ENCODE data around the gene HMGXB3. TPM values are rescaled to one million over a fixed set of nuclear protein-coding genes. Genes with fewer than 3 reads are reported as not detected.

The HMGXB3 gene
- total RNA-seq, 1 donor from 2014 or later = 23.1 TPM

DNA sequence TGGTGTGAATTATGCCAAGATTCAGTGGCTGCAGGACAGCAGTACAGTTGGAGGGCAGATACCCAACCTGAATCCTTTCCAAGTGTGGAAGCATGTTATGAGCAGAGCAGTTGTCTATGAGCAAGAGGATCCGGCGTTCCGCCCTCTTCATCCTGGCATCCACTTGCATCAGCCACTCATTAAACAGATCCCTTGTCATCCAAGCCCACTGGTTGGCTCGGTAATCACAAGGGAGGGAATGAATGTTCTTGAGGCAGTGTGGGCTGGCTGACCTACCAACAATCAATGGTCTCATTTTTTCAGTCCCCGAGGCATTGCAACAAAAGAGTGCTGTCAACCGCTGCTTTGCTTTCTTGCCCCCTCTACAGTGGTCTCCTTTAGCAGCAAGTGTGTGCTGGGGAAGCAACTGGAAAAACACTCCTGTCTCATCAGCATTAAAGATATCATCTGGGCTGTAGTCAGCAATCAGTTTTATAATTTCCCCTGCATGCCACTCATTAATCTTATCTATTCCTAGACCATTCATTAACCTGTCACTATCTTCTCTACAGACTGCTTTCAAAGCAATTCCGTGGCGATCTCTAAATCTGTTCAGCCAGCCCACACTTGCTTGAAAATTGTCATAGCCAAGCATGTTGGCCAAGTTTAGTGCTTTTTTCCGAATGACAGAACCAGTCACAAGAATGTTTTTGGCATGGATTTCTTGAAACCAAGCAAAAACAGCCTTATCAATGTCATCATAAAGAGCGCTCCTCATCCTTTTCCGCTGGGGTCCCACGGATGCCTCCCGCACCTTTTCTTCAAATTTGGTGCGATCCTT, 4.9 kb upstream of the HMGXB3 start:
- Mint-ChIP-seq H3K27me3 (ENCODE audit: insufficient read depth, low read depth) (no peaks in the 10 kb centered on the region), H3K36me3 (peaks cover 8% of the 10 kb centered on the region), H3K9me3 (no peaks in the 10 kb centered on the region), H3K4me3 (no peak overlapping the region), H3K27ac (no peak overlapping the region), H3K4me1 (peaks cover 14% of the 10 kb centered on the region)
- Histone ChIP-seq H3K79me2 (ENCODE audit: low read depth) (peaks cover 8% of the 10 kb centered on the region), H3K4me3 (no peak overlapping the region), H3K9me3 (ENCODE audit: low read depth) (no peaks in the 10 kb centered on the region), H4K20me1 (ENCODE audit: low read depth) (no peaks in the 10 kb centered on the region), H3K4me2 (no peak overlapping the region), H3K27ac (no peak overlapping the region), H2AFZ (replicated peaks) (no peak overlapping the region), H3K27me3 (no peaks in the 10 kb centered on the region), H3K4me1 (peaks cover 5% of the 10 kb centered on the region), H3F3A (ENCODE audit: low read depth) (peaks cover 17% of the 10 kb centered on the region), H3K36me3 (no peaks in the 10 kb centered on the region), H3K9ac (no peak overlapping the region)
- DNase-seq (ENCODE audit: low spot score) = no peak
- TF ChIP-seq EZH2 (IDR thresholded peaks at IDR 0.05) (no peak), EZH2phosphoT487 (IDR thresholded peaks at IDR 0.05) (no peak)
- TF ChIP-seq, protein P1, sequence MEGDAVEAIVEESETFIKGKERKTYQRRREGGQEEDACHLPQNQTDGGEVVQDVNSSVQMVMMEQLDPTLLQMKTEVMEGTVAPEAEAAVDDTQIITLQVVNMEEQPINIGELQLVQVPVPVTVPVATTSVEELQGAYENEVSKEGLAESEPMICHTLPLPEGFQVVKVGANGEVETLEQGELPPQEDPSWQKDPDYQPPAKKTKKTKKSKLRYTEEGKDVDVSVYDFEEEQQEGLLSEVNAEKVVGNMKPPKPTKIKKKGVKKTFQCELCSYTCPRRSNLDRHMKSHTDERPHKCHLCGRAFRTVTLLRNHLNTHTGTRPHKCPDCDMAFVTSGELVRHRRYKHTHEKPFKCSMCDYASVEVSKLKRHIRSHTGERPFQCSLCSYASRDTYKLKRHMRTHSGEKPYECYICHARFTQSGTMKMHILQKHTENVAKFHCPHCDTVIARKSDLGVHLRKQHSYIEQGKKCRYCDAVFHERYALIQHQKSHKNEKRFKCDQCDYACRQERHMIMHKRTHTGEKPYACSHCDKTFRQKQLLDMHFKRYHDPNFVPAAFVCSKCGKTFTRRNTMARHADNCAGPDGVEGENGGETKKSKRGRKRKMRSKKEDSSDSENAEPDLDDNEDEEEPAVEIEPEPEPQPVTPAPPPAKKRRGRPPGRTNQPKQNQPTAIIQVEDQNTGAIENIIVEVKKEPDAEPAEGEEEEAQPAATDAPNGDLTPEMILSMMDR (IDR thresholded peaks at IDR 0.05) = no peak

GRCh38 chr5:149996205-149996890, 4.2 kb upstream of the HMGXB3 start:
- no peak overlapping the region for H3K9ac ChIP-seq
- H3K4me1 Mint-ChIP-seq = peaks cover 14% of the 10 kb centered on the region
- H3K27ac Mint-ChIP-seq = no peak overlapping the region

GRCh38 chr5:149998281-149998680, 2.3 kb upstream of the HMGXB3 start:
- Mint-ChIP-seq H3K36me3 (peaks cover 8% of the 10 kb centered on the region), H3K27me3 (ENCODE audit: insufficient read depth, low read depth) (peaks cover 2% of the 10 kb centered on the region), H3K4me1 (peaks cover 26% of the 10 kb centered on the region), H3K27ac (no peak overlapping the region), H3K9me3 (no peaks in the 10 kb centered on the region), H3K4me3 (peak overlapping the region; percentile 6)
- no peak overlapping the region for H3K27ac ChIP-seq
- H2AFZ ChIP-seq (replicated peaks) = no peak overlapping the region
- no peak for DNase-seq (ENCODE audit: low spot score)
- peaks cover 22% of the 10 kb centered on the region for H4K20me1 ChIP-seq (ENCODE audit: low read depth)
- no peak overlapping the region for H3K4me2 ChIP-seq
- H3K36me3 ChIP-seq = no peaks in the 10 kb centered on the region
- H3F3A ChIP-seq (ENCODE audit: low read depth) = peaks cover 22% of the 10 kb centered on the region
- TF ChIP-seq EZH2phosphoT487 (IDR thresholded peaks at IDR 0.05) = no peak
- TF ChIP-seq EZH2 (IDR thresholded peaks at IDR 0.05) = no peak
- TF ChIP-seq, protein P1 (IDR thresholded peaks at IDR 0.05) = no peak
- peaks cover 13% of the 10 kb centered on the region for H3K4me1 ChIP-seq
- H3K27me3 ChIP-seq = no peaks in the 10 kb centered on the region
- peaks cover 32% of the 10 kb centered on the region for H3K79me2 ChIP-seq (ENCODE audit: low read depth)
- H3K9me3 ChIP-seq (ENCODE audit: low read depth) = no peaks in the 10 kb centered on the region
- H3K4me3 ChIP-seq = no peak overlapping the region
- no peak overlapping the region for H3K9ac ChIP-seq

More at GRCh38 chr5:149996205-149996890, 4.2 kb upstream of the HMGXB3 start:
- no peaks in the 10 kb centered on the region for H3K9me3 Mint-ChIP-seq
- Histone ChIP-seq H4K20me1 (ENCODE audit: low read depth) (peaks cover 2% of the 10 kb centered on the region), H3K36me3 (no peaks in the 10 kb centered on the region), H3K4me3 (no peak overlapping the region), H2AFZ (replicated peaks) (no peak overlapping the region), H3K4me2 (no peak overlapping the region), H3K27ac (no peak overlapping the region), H3F3A (ENCODE audit: low read depth) (peaks cover 23% of the 10 kb centered on the region), H3K4me1 (peaks cover 5% of the 10 kb centered on the region), H3K27me3 (no peaks in the 10 kb centered on the region), H3K9me3 (ENCODE audit: low read depth) (no peaks in the 10 kb centered on the region), H3K79me2 (ENCODE audit: low read depth) (peaks cover 13% of the 10 kb centered on the region)
- no peak for TF ChIP-seq EZH2phosphoT487 (IDR thresholded peaks at IDR 0.05)
- TF ChIP-seq, protein P1 (IDR thresholded peaks at IDR 0.05) = no peak
- TF ChIP-seq EZH2 (IDR thresholded peaks at IDR 0.05) = no peak
- H3K4me3 Mint-ChIP-seq = no peak overlapping the region
- no peak for DNase-seq (ENCODE audit: low spot score)
- no peaks in the 10 kb centered on the region for H3K27me3 Mint-ChIP-seq (ENCODE audit: insufficient read depth, low read depth)
- H3K36me3 Mint-ChIP-seq = peaks cover 8% of the 10 kb centered on the region

Data from neural progenitor cell (in vitro differentiated cells).